HepG2 (cell line): ENCODE measurements around the gene ACAA2. TPM values are rescaled to one million over a fixed set of nuclear protein-coding genes. Genes with fewer than 3 reads are reported as not detected.
A peak's percentile ranks its signal among the peaks of the same experiment; 100 is the strongest.

Source experiments
- AKAP8 ChIP-seq: sonication (generic); formaldehyde crosslinking; IDR thresholded peaks from 2 replicates; pipeline ENCODE4 v1.5.1; 2020; ENCODE audit warnings: mild to moderate bottlenecking, missing genetic modification reagents
- BATF2 ChIP-seq: sonication (generic); formaldehyde crosslinking; IDR thresholded peaks from 2 replicates; pipeline ENCODE4 v1.8.0; 2022; ENCODE audit warnings: mild to moderate bottlenecking, missing genetic modification reagents, moderate library complexity
- CREB3 ChIP-seq: sonication (generic); formaldehyde crosslinking; IDR thresholded peaks from 2 replicates; pipeline ENCODE4 v1.5.0; 2020; ENCODE audit warnings: missing genetic modification reagents
- EP300 ChIP-seq, 3 experiments: sonication (generic) in 1 of 3; formaldehyde crosslinking in 1 of 3; IDR thresholded peaks; 2 replicates each; pipeline versions ENCODE4 v1.5.1 to v1.6.1; 2011 to 2020; ENCODE audit warnings: low read depth in 2 of 3, low read length in 2 of 3, borderline replicate concordance in 1 of 3, improper control_type of control experiment in 1 of 3, mild to moderate bottlenecking in 1 of 3, missing genetic modification reagents in 1 of 3, moderate library complexity in 1 of 3
- ESRRA ChIP-seq: sonication (generic); formaldehyde crosslinking; IDR thresholded peaks from 2 replicates; pipeline ENCODE4 v1.5.1; 2020; ENCODE audit warnings: mild to moderate bottlenecking, low read depth, missing genetic modification reagents
- FOXA1 ChIP-seq, 2 experiments: fragments of 450-650 bp in 1 of 2; sonication (generic) in 1 of 2; formaldehyde crosslinking in 1 of 2; IDR thresholded peaks; 2 replicates each; pipeline versions ENCODE4 v1.4.0 to v1.6.1; 2016 to 2020; ENCODE audit warnings: missing genetic modification reagents in 1 of 2
- GRHL1 ChIP-seq: sonication (generic); formaldehyde crosslinking; conservative IDR thresholded peaks from 2 replicates; pipeline ENCODE4 v1.8.0; 2022; ENCODE audit warnings: missing genetic modification reagents
- HOXA3 ChIP-seq: sonication (generic); formaldehyde crosslinking; IDR thresholded peaks from 2 replicates; pipeline ENCODE4 v1.5.0; 2020; ENCODE audit warnings: missing genetic modification reagents
- IKZF1 ChIP-seq: fragments of 450-650 bp; IDR thresholded peaks from 2 replicates; pipeline ENCODE4 v1.7.1; 2016
- JUND ChIP-seq: sonication (generic); formaldehyde crosslinking; IDR thresholded peaks from 2 replicates; pipeline ENCODE4 v1.8.0; 2022; ENCODE audit warnings: mild to moderate bottlenecking, missing genetic modification reagents
- KMT2A ChIP-seq: sonication (generic); formaldehyde crosslinking; IDR thresholded peaks from 2 replicates; pipeline ENCODE4 v1.4.0; 2020; ENCODE audit warnings: missing genetic modification reagents
- NONO ChIP-seq, 2 experiments: fragments of 450-650 bp in 1 of 2; sonication (generic) in 1 of 2; formaldehyde crosslinking in 1 of 2; IDR thresholded peaks in 1 of 2; conservative IDR thresholded peaks in 1 of 2; 2 replicates each; pipeline versions ENCODE4 v1.6.1 to v1.8.0; 2017 to 2022; ENCODE audit warnings: mild to moderate bottlenecking in 1 of 2, missing genetic modification reagents in 1 of 2, moderate library complexity in 1 of 2
- PHF20 ChIP-seq: sonication (generic); formaldehyde crosslinking; IDR thresholded peaks from 2 replicates; pipeline ENCODE4 v1.5.0; 2020; ENCODE audit warnings: mild to moderate bottlenecking, missing genetic modification reagents
- PRMT3 ChIP-seq: sonication (generic); formaldehyde crosslinking; IDR thresholded peaks from 2 replicates; pipeline ENCODE4 v1.8.1; 2022; ENCODE audit warnings: low read depth, mild to moderate bottlenecking, moderate library complexity, missing genetic modification reagents, borderline replicate concordance
- SOX6 ChIP-seq, 2 experiments: fragments of 450-650 bp in 1 of 2; sonication (generic) in 1 of 2; formaldehyde crosslinking in 1 of 2; IDR thresholded peaks; 2 replicates each; pipeline versions ENCODE4 v1.4.0 to v1.6.1; 2017 to 2020; ENCODE audit warnings: antibody characterized with exemption in 1 of 2, mild to moderate bottlenecking in 1 of 2, missing genetic modification reagents in 1 of 2
- SRSF4 ChIP-seq: fragments of 200-400 bp; formaldehyde crosslinking; IDR thresholded peaks from one replicate; pipeline ENCODE4 v1.6.1; 2018; ENCODE audit warnings: mild to moderate bottlenecking, low read depth, low read length, moderate library complexity; ENCODE audit not compliant: poor library complexity, severe bottlenecking
- SSRP1 ChIP-seq: IDR thresholded peaks from 2 replicates; pipeline ENCODE4 v1.6.1; 2016; ENCODE audit warnings: control low read depth
- TRIM24 ChIP-seq: sonication (generic); formaldehyde crosslinking; IDR thresholded peaks from 2 replicates; pipeline ENCODE4 v1.8.0; 2022; ENCODE audit warnings: mild to moderate bottlenecking, missing genetic modification reagents
- ZNF207 ChIP-seq: fragments of 450-650 bp; IDR thresholded peaks from 2 replicates; pipeline ENCODE4 v1.6.1; 2016; ENCODE audit warnings: antibody characterized with exemption, borderline replicate concordance
- ZNF44 ChIP-seq: sonication (generic); formaldehyde crosslinking; IDR thresholded peaks from 2 replicates; pipeline ENCODE4 v1.5.1; 2020; ENCODE audit warnings: mild to moderate bottlenecking, missing genetic modification reagents
- ZNF576 ChIP-seq: sonication (generic); formaldehyde crosslinking; IDR thresholded peaks from 2 replicates; pipeline ENCODE4 v1.4.0; 2020; ENCODE audit warnings: mild to moderate bottlenecking, missing genetic modification reagents
- ZNF687 ChIP-seq: sonication (generic); formaldehyde crosslinking; IDR thresholded peaks from 2 replicates; pipeline ENCODE4 v1.5.1; 2020; ENCODE audit warnings: mild to moderate bottlenecking, missing genetic modification reagents, moderate library complexity
- ZNF792 ChIP-seq: IDR thresholded peaks from 2 replicates; pipeline ENCODE4 v1.6.1; 2016
- polyA plus RNA-seq, 8 experiments: library from polyadenylated mRNA; depleted of rRNA in 3 of 8; stranded (reverse) in 7 of 8; unstranded in 1 of 8; fragments of >200 nt; fragmentation: Illumina TruSeq in 4 of 8; extraction: Trizol in 4 of 8; gene quantifications; 2 replicates each; pipeline versions ENCODE4 v1.2.1 to v1.2.3, GENCODE V29; 2011 to 2016; ENCODE audit warnings: low read depth in 4 of 8, missing spikeins in 1 of 8, mixed read lengths in 1 of 8; ENCODE audit not compliant: insufficient read depth in 1 of 8
- total RNA-seq, 5 experiments: library from RNA; depleted of rRNA; stranded (reverse); fragments of >200 nt; fragmentation: Illumina TruSeq; extraction: Trizol; gene quantifications; 2 replicates each; pipeline ENCODE4 v1.2.3, GENCODE V29; 2016; ENCODE audit warnings: low read depth in 1 of 5

ACAA2 gene
- total and polyA plus RNA-seq, 2 of the 13 experiments (the other 11 are each of a cell fraction or from before 2014, with no cell fraction given) = 51.6 to 182 TPM

- TF ChIP-seq GRHL1 (CRISPR knock-in tag) (no peak), ZNF576 (CRISPR knock-in tag) (no peak), FOXA1 (IDR thresholded peaks at IDR 0.05) (0 out of 2 replicates have a peak, but pooled peaks have one; percentile 27), FOXA1 (CRISPR knock-in tag; IDR thresholded peaks at IDR 0.05) (peak; percentile 95), SOX6 (IDR thresholded peaks at IDR 0.05) (no peak), SOX6 (CRISPR knock-in tag; IDR thresholded peaks at IDR 0.05) (peak; percentile 55; the same call in 1 of the 2 replicates), ESRRA (0 out of 2 replicates have a peak, but pooled peaks have one; percentile 33), ZNF687 (CRISPR knock-in tag) (no peak), BATF2 (CRISPR knock-in tag) (no peak), SSRP1 (no peak), ZNF44 (CRISPR knock-in tag) (no peak), PHF20 (no peak), ZNF207 (no peak), HOXA3 (CRISPR knock-in tag) (peak; percentile 75), TRIM24 (peak; percentile 25; the same call in 1 of the 2 replicates), KMT2A (CRISPR knock-in tag) (no peak), AKAP8 (CRISPR knock-in tag) (no peak), NONO (IDR thresholded peaks at IDR 0.05) (no peak), NONO (CRISPR knock-in tag; conservative IDR thresholded peaks at IDR 0.05) (no peak), ZNF792 (0 out of 2 replicates have a peak, but pooled peaks have one; percentile 21), CREB3 (CRISPR knock-in tag) (no peak), EP300 (IDR thresholded peaks at IDR 0.05; ENCODE audit: low read depth in 2 of 2, low read length in 2 of 2) (peak; percentile 25 to 58; a peak in 2 of 4 replicates), EP300 (CRISPR knock-in tag; IDR thresholded peaks at IDR 0.05; ENCODE audit: borderline replicate concordance) (no peak), PRMT3 (CRISPR knock-in tag) (no peak), JUND (CRISPR knock-in tag) (no peak), IKZF1 (no peak), SRSF4 (no peak)
These were observed 24.6 kb upstream of the ACAA2 start (continued) for GRCh38 chr18:49837889-49838288.
